Endothelial cell of umbilical vein (primary cell): ENCODE measurements around the gene RNFT2. TPM values are rescaled to one million over a fixed set of nuclear protein-coding genes. Genes with fewer than 3 reads are reported as not detected.

Source experiments
- BruUV-seq: library from RNA; stranded (reverse); fragments of 400-500 nt; replicated peaks from 2 replicates; lab custom pipeline; 2021; lab: Mats Ljungman, UMichigan
- CTCF ChIA-PET: fragments of 300-600, 350-600 bp; sonication (Branson Sonifier 250); formaldehyde crosslinking; loops from one replicate; lab custom pipeline; 2021; ENCODE audit warnings: antibody characterized with exemption, inconsistent platforms; lab: Charles Lee
- POLR2A ChIA-PET: fragments of 300-600, 350-600 bp; sonication (Branson Sonifier 250); formaldehyde crosslinking; loops from one replicate; lab custom pipeline; 2021; ENCODE audit warnings: antibody characterized with exemption, inconsistent platforms; lab: Charles Lee
- DNase-seq: peaks from one replicate; pipeline ENCODE4 v3.0.0-alpha.2; 2011; ENCODE audit warnings: low read depth, low spot score
- FAIRE-seq: peaks from 2 replicates; lab custom pipeline; 2011; peaks lifted over from hg19 to GRCh38; lab: Jason Lieb, UNC
- H2AFZ ChIP-seq: 2 replicates; pipeline ENCODE4 v1.6.0; 2012; ENCODE audit warnings: low read depth, low read length, control low read depth, inconsistent platforms
- H3K27ac ChIP-seq: 2 replicates; pipeline ENCODE4 v1.5.1; 2011; ENCODE audit warnings: low read depth, mild to moderate bottlenecking, control low read depth, low read length, moderate library complexity; ENCODE audit not compliant: insufficient read depth
- H3K27me3 ChIP-seq, 2 experiments: 2 replicates each; pipeline versions ENCODE4 v1.6.0 to v1.6.1; 2011; ENCODE audit warnings: low read length in 2 of 2, mixed read lengths in 1 of 2; ENCODE audit not compliant: control insufficient read depth in 2 of 2, insufficient read depth in 2 of 2
- H3K36me3 ChIP-seq, 2 experiments: 2 replicates in 1 of 2; 3 replicates in 1 of 2; pipeline ENCODE4 v1.5.1; 2011; ENCODE audit warnings: low read length in 2 of 2, mild to moderate bottlenecking in 1 of 2, moderate library complexity in 1 of 2; ENCODE audit not compliant: control insufficient read depth in 2 of 2, insufficient read depth in 2 of 2; ENCODE audit errors: extremely low read depth in 1 of 2
- H3K4me1 ChIP-seq: 3 replicates; pipeline ENCODE4 v1.5.1; 2011; ENCODE audit warnings: mild to moderate bottlenecking, low read length; ENCODE audit not compliant: control insufficient read depth, insufficient read depth; ENCODE audit errors: extremely low read depth
- H3K4me2 ChIP-seq: 2 replicates; pipeline ENCODE4 v1.6.1; 2011; ENCODE audit warnings: low read length, control low read depth, mixed read lengths; ENCODE audit not compliant: insufficient read depth
- H3K4me3 ChIP-seq, 3 experiments: fragments of 200-600 bp in 1 of 3; sonication (generic), shearing (Covaris generic) in 1 of 3; replicated peaks in 1 of 3; 2 replicates each; pipeline ENCODE4 v1.5.1; 2011 to 2016; ENCODE audit warnings: control low read depth in 3 of 3, low read length in 3 of 3, mild to moderate bottlenecking in 2 of 3, inconsistent platforms in 1 of 3, low read depth in 1 of 3, moderate library complexity in 1 of 3; ENCODE audit not compliant: insufficient read depth in 1 of 3
- H3K79me2 ChIP-seq: 2 replicates; pipeline ENCODE4 v1.6.0; 2012; ENCODE audit warnings: low read length, inconsistent platforms; ENCODE audit not compliant: control insufficient read depth, insufficient read depth
- H3K9ac ChIP-seq: replicated peaks from 2 replicates; pipeline ENCODE3; 2011; ENCODE audit warnings: low read length, control low read depth; ENCODE audit not compliant: insufficient read depth; ENCODE audit errors: extremely low read depth
- H3K9me1 ChIP-seq: replicated peaks from 3 replicates; pipeline ENCODE4 v1.6.0; 2011; ENCODE audit warnings: mild to moderate bottlenecking, low read length; ENCODE audit not compliant: control insufficient read depth, insufficient read depth; ENCODE audit errors: extremely low read depth
- H3K9me3 ChIP-seq: replicated peaks from 2 replicates; pipeline ENCODE4 v1.5.1; 2012; ENCODE audit warnings: low read length, inconsistent platforms; ENCODE audit not compliant: control insufficient read depth, insufficient read depth
- H4K20me1 ChIP-seq: replicated peaks from 2 replicates; pipeline ENCODE3; 2011; ENCODE audit warnings: mild to moderate bottlenecking, low read length; ENCODE audit not compliant: control insufficient read depth, insufficient read depth; ENCODE audit errors: extremely low read depth
- FOS ChIP-seq: IDR thresholded peaks from 2 replicates; pipeline ENCODE4 v1.6.1; 2011; ENCODE audit warnings: mild to moderate bottlenecking, low read length, moderate library complexity, borderline replicate concordance; ENCODE audit not compliant: insufficient read depth
- GATA2 ChIP-seq: IDR thresholded peaks from 2 replicates; pipeline ENCODE4 v1.7.0; 2011; ENCODE audit warnings: low read depth, mild to moderate bottlenecking, moderate library complexity, mixed read lengths, low read length; ENCODE audit not compliant: insufficient read length, insufficient read depth
- JUN ChIP-seq: IDR thresholded peaks from 2 replicates; pipeline ENCODE4 v1.6.1; 2011; ENCODE audit warnings: borderline replicate concordance, low read depth; ENCODE audit not compliant: insufficient read length, insufficient read depth
- POLR2A ChIP-seq: IDR thresholded peaks from 2 replicates; pipeline ENCODE4 v1.6.1; 2012; ENCODE audit warnings: low read depth, mild to moderate bottlenecking, control low read depth, low read length
- dilution Hi-C: fragments of 300-500 bp; cut with MboI; formaldehyde crosslinking; loops from one replicate; pipeline ENCODE4 v1.15.0; 2019; ENCODE audit warnings: low sequenced_read_pairs; ENCODE audit not compliant: extremely low pct_ligation_motif_present
- intact Hi-C: fragments of 100-400 bp; cut with micrococcal nuclease; formaldehyde crosslinking; loops from one replicate; pipeline ENCODE4 v1.10.0; 2022
- polyA plus RNA-seq, 4 experiments: library from polyadenylated mRNA; depleted of rRNA in 3 of 4; stranded (reverse) in 3 of 4; unstranded in 1 of 4; fragments of >200 nt; gene quantifications; 2 replicates each; pipeline versions ENCODE4 v1.2.1 to v1.2.3, GENCODE V29; 2011 to 2012; ENCODE audit warnings: missing spikeins in 1 of 4
- total RNA-seq: library from RNA; stranded (reverse); gene quantifications from 2 replicates; pipeline ENCODE4 v1.2.3, GENCODE V29; 2021
- TF ChIP-seq, protein P1 (sequence below), 2 donors: IDR thresholded peaks; 1 replicate in 1 of 2; 2 replicates in 1 of 2; pipeline ENCODE4 v1.5.1; 2011; ENCODE audit warnings: low read length in 2 of 2, mild to moderate bottlenecking in 2 of 2, moderate library complexity in 2 of 2, control low read depth in 1 of 2, inconsistent platforms in 1 of 2, low read depth in 1 of 2; ENCODE audit not compliant: insufficient read depth in 1 of 2; ENCODE audit errors: extremely low read depth in 1 of 2
- TF ChIP-seq, protein P2 (sequence below): IDR thresholded peaks from 2 replicates; pipeline ENCODE4 v1.6.1; 2011; ENCODE audit not compliant: insufficient read depth, insufficient read length

Gene RNFT2
- total and polyA plus RNA-seq, 2 donors (not counting 3 experiments of a cell fraction or from before 2014, with no cell fraction given) = 1.4 to 6.6 TPM

DNA sequence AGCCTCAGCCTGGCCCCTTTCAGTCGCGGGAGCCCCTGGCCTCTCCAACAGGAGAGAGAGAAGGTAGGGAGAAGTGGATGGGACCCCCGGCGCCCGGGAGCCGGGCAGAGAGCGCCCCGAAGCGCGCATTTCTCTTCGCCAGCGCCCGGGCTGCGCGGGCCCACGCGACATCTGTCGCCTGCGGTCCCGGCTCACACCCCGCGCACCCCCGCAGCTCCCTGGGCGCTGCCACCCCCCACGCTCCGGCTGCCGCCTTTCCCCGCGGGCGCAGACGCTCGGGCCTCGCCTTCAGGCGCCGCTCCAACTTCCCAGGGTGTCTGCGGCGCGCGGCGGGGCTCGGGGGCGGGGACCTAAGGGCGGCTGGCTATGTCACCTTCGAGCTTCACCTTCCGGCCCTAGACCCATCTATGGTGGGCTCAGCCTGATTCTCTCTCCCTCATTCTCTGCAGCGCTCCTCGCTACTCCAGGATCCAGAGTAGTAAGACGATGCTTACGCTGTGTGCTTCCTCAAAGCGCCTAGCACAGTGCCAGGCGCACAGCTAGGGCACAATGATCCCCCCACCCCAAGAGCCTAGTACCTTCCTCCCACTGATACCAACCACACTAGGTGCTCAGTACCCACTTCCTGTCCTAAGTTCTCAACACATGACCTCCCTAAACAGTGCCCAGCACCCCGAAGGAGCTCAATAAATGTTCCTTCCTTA is 141.5 kb downstream of the RNFT2 start:
- no TSS peak for BruUV-seq
- no peaks in the 10 kb centered on the region for H4K20me1 ChIP-seq
- no peak overlapping the region for H3K4me3 ChIP-seq
- no peaks in the 10 kb centered on the region for H3K36me3 ChIP-seq
- intact Hi-C loops (loop anchor here (5.0 kb wide), 1 partner anchor 107 kb away; no protein-coding TSS in a partner anchor), dilution Hi-C loops (no loop called here)
- FAIRE-seq (no peak), DNase-seq (no peak)
- H3K27me3 ChIP-seq = peaks cover 59 to 77% of the 10 kb centered on the region in 2 experiments
- no peak overlapping the region for H3K9ac ChIP-seq
- POLR2A ChIA-PET = no interaction called here
- H3K9me1 ChIP-seq = no peaks in the 10 kb centered on the region
- CTCF ChIA-PET = interaction anchor here (0.7 to 3.9 kb wide), 4 partner anchors 8 to 176 kb away, joined by 3 to 61 read pairs (median 4); no protein-coding TSS in a partner anchor
- H3K79me2 ChIP-seq = no peaks in the 10 kb centered on the region
- H2AFZ ChIP-seq = no peak overlapping the region
- H3K4me1 ChIP-seq = no peaks in the 10 kb centered on the region
- TF ChIP-seq, protein P1, sequence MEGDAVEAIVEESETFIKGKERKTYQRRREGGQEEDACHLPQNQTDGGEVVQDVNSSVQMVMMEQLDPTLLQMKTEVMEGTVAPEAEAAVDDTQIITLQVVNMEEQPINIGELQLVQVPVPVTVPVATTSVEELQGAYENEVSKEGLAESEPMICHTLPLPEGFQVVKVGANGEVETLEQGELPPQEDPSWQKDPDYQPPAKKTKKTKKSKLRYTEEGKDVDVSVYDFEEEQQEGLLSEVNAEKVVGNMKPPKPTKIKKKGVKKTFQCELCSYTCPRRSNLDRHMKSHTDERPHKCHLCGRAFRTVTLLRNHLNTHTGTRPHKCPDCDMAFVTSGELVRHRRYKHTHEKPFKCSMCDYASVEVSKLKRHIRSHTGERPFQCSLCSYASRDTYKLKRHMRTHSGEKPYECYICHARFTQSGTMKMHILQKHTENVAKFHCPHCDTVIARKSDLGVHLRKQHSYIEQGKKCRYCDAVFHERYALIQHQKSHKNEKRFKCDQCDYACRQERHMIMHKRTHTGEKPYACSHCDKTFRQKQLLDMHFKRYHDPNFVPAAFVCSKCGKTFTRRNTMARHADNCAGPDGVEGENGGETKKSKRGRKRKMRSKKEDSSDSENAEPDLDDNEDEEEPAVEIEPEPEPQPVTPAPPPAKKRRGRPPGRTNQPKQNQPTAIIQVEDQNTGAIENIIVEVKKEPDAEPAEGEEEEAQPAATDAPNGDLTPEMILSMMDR (IDR thresholded peaks at IDR 0.05; ENCODE audit: extremely low read depth in 1 of 2, insufficient read depth in 1 of 2, low read depth in 1 of 2, low read length in 2 of 2) = no peak
- TF ChIP-seq POLR2A (no peak), GATA2 (no peak), JUN (no peak), FOS (no peak)
- TF ChIP-seq, protein P2, sequence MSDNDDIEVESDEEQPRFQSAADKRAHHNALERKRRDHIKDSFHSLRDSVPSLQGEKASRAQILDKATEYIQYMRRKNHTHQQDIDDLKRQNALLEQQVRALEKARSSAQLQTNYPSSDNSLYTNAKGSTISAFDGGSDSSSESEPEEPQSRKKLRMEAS = no peak
- no peak overlapping the region for H3K4me2 ChIP-seq
- H3K27ac ChIP-seq = no peak overlapping the region
- H3K9me3 ChIP-seq = no peaks in the 10 kb centered on the region
